Type B pancreatic cell (in vitro differentiated cells): ENCODE results near the gene GGTA1. TPM values are rescaled to one million over a fixed set of nuclear protein-coding genes. Genes with fewer than 3 reads are reported as not detected.

Source experiments
- DNase-seq: peaks from one replicate; pipeline ENCODE4 v3.0.0; 2021; ENCODE audit warnings: mixed read lengths; ENCODE audit not compliant: unreplicated experiment; ENCODE audit errors: extremely low spot score
- H3K27ac Mint-ChIP-seq: 2 replicates; pipeline ENCODE4 v1.8.0; 2021; ENCODE audit warnings: mild to moderate bottlenecking, mixed read lengths
- H3K27me3 Mint-ChIP-seq: 2 replicates; pipeline ENCODE4 v1.8.0; 2021; ENCODE audit warnings: mixed read lengths
- H3K36me3 Mint-ChIP-seq: 2 replicates; pipeline ENCODE4 v1.8.0; 2021; ENCODE audit warnings: mixed read lengths
- H3K4me1 Mint-ChIP-seq: one replicate; pipeline ENCODE4 v1.8.0; 2021; ENCODE audit warnings: mixed read lengths; ENCODE audit not compliant: unreplicated experiment
- H3K4me3 Mint-ChIP-seq: 2 replicates; pipeline ENCODE4 v1.8.0; 2021; ENCODE audit warnings: mild to moderate bottlenecking, mixed read lengths
- H3K9me3 Mint-ChIP-seq: 2 replicates; pipeline ENCODE4 v1.8.0; 2021; ENCODE audit warnings: mixed read lengths
- total RNA-seq: library from RNA; stranded (reverse); gene quantifications from 2 replicates; pipeline ENCODE4 v1.2.1, GENCODE V29; 2021; ENCODE audit warnings: low replicate concordance
- TF ChIP-seq, protein P1 (sequence below): fragments of 200-600 bp; sonication (generic); conservative IDR thresholded peaks from 2 replicates; pipeline ENCODE4 v1.5.0; 2021; ENCODE audit warnings: antibody characterized with exemption, mild to moderate bottlenecking

The GGTA1 gene
- total RNA-seq, 1 donor from 2014 or later = not detected

DNA sequence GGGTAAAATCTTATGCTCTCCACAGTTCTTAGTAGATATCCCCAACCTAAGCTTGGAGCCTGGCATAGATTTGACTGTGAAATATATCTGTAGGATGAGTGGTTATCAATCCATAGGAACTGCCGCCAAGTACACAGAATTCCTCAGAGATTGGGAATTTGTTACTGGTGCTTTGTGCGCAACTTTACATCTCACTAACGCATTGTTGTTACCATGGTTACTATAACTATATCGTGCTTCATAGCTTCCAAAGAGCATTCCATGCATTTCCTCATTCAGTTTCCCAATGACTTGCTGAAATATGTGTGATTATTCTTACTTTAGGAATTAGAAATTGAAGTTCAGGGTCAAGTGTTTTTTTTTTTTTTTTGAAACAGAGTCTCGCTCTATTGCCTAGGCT, 9.5 kb upstream of the GGTA1 start:
- no peak for DNase-seq
- TF ChIP-seq, protein P1, sequence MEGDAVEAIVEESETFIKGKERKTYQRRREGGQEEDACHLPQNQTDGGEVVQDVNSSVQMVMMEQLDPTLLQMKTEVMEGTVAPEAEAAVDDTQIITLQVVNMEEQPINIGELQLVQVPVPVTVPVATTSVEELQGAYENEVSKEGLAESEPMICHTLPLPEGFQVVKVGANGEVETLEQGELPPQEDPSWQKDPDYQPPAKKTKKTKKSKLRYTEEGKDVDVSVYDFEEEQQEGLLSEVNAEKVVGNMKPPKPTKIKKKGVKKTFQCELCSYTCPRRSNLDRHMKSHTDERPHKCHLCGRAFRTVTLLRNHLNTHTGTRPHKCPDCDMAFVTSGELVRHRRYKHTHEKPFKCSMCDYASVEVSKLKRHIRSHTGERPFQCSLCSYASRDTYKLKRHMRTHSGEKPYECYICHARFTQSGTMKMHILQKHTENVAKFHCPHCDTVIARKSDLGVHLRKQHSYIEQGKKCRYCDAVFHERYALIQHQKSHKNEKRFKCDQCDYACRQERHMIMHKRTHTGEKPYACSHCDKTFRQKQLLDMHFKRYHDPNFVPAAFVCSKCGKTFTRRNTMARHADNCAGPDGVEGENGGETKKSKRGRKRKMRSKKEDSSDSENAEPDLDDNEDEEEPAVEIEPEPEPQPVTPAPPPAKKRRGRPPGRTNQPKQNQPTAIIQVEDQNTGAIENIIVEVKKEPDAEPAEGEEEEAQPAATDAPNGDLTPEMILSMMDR = no peak
- H3K36me3 Mint-ChIP-seq = no peaks in the 10 kb centered on the region
- no peak overlapping the region for H3K27ac Mint-ChIP-seq
- H3K4me3 Mint-ChIP-seq = no peak overlapping the region
- H3K27me3 Mint-ChIP-seq = peaks cover 18% of the 10 kb centered on the region
- no peaks in the 10 kb centered on the region for H3K9me3 Mint-ChIP-seq
- H3K4me1 Mint-ChIP-seq = peaks cover 14% of the 10 kb centered on the region

DNA sequence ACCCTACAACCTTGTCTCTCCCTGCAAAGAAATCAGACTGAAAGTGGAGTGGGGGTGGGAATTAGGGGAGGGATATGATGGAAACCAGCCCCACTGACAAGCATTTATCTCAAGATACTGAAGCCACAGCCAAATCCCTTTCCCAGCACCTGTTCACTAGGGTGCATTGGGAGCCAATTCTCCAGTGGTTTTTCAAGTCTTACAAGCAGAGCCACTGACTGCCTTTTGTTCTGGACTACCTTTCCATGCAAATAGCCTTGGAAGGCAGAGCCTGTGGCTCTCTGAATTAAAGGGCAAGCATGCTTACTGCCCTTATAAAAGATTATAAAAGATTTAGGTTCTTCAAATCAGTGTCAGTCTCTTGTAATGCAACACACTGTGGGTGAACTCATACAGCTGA, 8.8 kb upstream of the GGTA1 start:
- Mint-ChIP-seq H3K27ac (no peak overlapping the region), H3K27me3 (peaks cover 23% of the 10 kb centered on the region), H3K36me3 (no peaks in the 10 kb centered on the region), H3K9me3 (no peaks in the 10 kb centered on the region), H3K4me1 (peaks cover 19% of the 10 kb centered on the region), H3K4me3 (no peak overlapping the region)
- TF ChIP-seq, protein P1 = no peak
- DNase-seq = no peak

DNA sequence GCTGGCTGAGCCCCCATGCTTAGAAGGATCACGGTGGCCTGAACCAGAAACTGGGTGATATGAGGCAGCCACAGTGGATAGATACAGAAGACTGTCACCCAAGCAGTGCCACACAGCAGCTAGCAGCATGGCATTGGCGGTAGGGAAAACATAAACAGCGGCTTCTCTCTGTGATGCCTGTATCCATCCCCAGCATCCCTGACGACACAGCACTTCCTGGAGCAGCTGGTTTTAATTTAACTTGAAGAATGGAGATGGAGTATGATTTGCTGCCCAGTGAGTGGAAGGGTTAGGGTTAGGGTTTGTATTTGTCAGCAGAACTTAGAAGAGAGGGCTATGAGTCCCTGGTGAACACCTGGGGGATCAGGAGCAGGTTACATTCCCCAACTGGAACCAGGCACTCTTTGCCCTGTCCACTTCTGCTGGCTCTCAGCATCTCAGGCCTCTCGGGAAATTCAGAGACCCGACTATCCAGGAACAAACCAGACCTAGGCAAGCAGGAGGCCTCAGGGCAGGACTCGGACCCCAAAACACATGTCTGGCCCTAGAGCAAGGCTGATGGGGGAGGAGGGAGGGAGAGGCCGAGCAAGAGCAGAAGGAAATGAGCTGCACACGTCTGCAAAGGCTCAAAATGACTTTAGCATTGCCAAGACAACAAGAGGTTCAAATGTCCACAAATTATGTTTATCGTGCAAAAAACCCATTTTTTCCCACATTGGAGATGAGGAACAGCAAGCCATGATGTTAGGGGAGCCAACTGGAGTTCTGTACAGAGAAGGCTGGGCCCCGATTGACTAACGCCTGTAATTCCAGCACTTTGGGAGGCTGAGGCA, 6.5 kb upstream of the GGTA1 start:
- DNase-seq = no peak
- Mint-ChIP-seq H3K9me3 (no peaks in the 10 kb centered on the region), H3K27me3 (peaks cover 39% of the 10 kb centered on the region), H3K36me3 (no peaks in the 10 kb centered on the region), H3K4me1 (peaks cover 23% of the 10 kb centered on the region), H3K27ac (peak overlapping the region; percentile 14), H3K4me3 (no peak overlapping the region)
- TF ChIP-seq, protein P1 = no peak

DNA sequence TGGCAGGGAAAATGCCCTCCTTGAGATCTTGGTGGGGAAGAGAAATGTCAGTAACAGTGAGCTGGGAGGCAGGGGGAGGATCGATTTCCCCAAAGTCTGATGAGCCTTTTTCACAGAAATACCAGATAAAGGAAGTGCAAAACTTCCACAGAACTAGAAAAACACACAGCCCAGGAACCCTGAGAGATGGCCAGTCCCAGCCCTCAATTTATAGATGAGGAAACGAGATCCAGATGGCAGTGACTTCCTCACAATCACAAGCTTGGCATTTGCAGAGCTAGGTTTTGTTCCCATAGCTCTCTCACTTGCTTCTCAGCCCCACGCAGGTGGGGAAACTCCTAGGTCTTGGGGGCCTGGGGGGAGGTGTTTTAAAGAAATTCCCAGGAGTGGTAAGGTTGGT, 3.8 kb upstream of the GGTA1 start:
- Mint-ChIP-seq H3K4me3 (peak overlapping the region; percentile 32), H3K4me1 (peaks cover 38% of the 10 kb centered on the region), H3K9me3 (no peaks in the 10 kb centered on the region), H3K36me3 (no peaks in the 10 kb centered on the region), H3K27ac (peak overlapping the region; percentile 74), H3K27me3 (peaks cover 58% of the 10 kb centered on the region)
- no peak for DNase-seq
- TF ChIP-seq, protein P1 = no peak

DNA sequence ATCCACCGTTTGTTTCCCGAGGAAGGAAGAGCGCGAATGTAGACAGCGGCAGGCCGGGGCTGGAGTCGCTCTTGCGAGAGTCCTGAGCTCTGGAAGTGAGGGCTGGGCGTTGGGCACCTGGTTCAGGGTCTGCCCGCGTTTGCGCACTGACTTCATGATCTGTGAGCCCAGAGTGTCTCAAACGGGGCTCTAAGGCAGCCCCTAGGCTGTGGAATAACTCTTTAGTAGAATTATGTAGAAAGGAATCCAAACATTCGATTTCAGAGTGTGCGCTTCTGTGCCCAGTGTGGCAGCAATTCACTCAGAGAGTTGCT, 478 bp upstream of the GGTA1 start:
- no peak for DNase-seq
- peaks cover 29% of the 10 kb centered on the region for H3K4me1 Mint-ChIP-seq
- TF ChIP-seq, protein P1 = no peak
- H3K4me3 Mint-ChIP-seq = peak overlapping the region; percentile 90
- peaks cover 9% of the 10 kb centered on the region for H3K9me3 Mint-ChIP-seq
- H3K27me3 Mint-ChIP-seq = peaks cover 70% of the 10 kb centered on the region
- H3K36me3 Mint-ChIP-seq = no peaks in the 10 kb centered on the region
- H3K27ac Mint-ChIP-seq = peak overlapping the region; percentile 62

DNA sequence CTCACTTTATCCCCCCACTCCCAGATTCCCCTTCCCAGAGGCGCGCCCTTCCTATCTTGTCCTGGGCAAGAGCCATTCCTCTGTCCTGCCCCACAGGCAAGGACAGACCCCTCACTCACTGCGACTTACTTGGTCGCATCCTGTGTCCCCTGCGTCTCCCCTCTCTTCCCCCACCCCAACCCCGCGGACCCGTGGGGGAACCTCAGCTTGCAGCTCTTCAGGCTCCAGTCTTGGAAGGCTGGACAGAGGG, 542 bp downstream of the GGTA1 start:
- peaks cover 29% of the 10 kb centered on the region for H3K4me1 Mint-ChIP-seq
- no peaks in the 10 kb centered on the region for H3K36me3 Mint-ChIP-seq
- H3K9me3 Mint-ChIP-seq = peaks cover 9% of the 10 kb centered on the region
- H3K4me3 Mint-ChIP-seq = peak overlapping the region; percentile 90
- TF ChIP-seq, protein P1 = no peak
- H3K27me3 Mint-ChIP-seq = peaks cover 70% of the 10 kb centered on the region
- DNase-seq = no peak
- H3K27ac Mint-ChIP-seq = peak overlapping the region; percentile 50
